ENCODE data around the gene CUL3. TPM values are rescaled to one million over a fixed set of nuclear protein-coding genes. Genes with fewer than 3 reads are reported as not detected.

The CUL3 gene
- total and polyA plus RNA-seq, 2 of the 8 experiments (the other 6 are each of a cell fraction or from before 2014, with no cell fraction given): 28.5 to 113 TPM

DNA sequence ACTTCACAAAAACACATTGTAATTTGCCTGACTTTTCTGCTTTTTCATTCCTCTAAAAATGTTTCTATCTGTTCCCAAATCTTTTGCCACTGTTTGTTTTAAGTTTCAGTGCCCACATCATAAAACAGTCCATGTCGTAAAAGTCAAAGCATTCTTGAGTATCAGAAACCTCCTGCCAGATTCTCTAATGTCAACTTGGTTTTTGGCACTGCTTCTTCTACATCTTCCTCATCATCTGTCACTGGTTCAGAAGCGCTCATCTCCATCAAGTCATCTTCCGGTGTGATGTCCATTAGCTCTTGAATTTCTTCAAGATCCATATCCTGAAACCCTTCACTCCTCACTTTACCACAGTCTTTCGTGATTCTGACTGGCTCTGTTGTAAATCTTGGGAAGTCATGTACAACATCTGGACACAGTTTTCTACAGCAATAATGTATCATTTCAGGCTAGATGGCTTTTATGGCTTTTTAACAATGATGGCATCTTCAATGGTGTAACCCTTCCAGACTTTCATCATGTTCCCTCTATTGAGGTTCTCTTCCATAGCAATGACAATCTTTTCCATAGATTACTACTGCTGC lies 19.6 kb downstream of the CUL3 start (continued):
- TF ChIP-seq EP300 (IDR thresholded peaks at IDR 0.05; ENCODE audit: borderline replicate concordance in 1 of 2, low read depth in 2 of 2, low read length in 2 of 2): no peak

Data from H1 (cell line).